ENCODE results near the gene CACNA1I. TPM values are rescaled to one million over a fixed set of nuclear protein-coding genes. Genes with fewer than 3 reads are reported as not detected.

Gene CACNA1I
- total and polyA plus RNA-seq, 12 donors = under 0.01 to 0.06 (median 0.05) TPM; not detected in 6

DNA sequence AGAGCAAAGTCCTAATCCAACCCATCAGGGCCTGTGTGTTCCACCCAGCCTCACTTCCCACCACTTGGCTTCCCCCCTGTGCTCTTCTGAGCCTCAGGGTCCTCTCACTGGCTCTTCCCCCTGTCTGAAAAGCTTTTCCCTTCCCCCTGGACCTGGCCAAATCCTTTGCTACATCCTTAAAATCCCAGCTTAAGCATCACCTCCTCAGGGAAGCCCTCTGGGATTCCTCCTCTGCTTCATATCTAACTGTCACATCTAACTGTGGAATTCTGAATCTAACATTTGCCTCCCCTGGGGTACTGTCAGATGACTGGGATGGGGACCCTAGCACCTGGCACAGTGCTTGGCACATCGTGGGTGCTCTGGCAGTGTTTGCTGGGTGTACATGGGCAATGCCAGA is 985 bp downstream of the CACNA1I start:
- peaks cover 0 to 20% (median 12%) of the 10 kb centered on the region in 7 donors for H3K27me3 ChIP-seq
- intact Hi-C loops (cut with DNase I) = no loop called here
- DNase-seq (no peak), ATAC-seq (no peak)
- WGBS, 2 donors = 60 to 79% methylated on average over 1 of the region's 1 CpG
- no peaks in the 10 kb centered on the region for H3K4me1 ChIP-seq
- no peaks in the 10 kb centered on the region for H3K9me3 ChIP-seq
- TF ChIP-seq, protein P1, sequence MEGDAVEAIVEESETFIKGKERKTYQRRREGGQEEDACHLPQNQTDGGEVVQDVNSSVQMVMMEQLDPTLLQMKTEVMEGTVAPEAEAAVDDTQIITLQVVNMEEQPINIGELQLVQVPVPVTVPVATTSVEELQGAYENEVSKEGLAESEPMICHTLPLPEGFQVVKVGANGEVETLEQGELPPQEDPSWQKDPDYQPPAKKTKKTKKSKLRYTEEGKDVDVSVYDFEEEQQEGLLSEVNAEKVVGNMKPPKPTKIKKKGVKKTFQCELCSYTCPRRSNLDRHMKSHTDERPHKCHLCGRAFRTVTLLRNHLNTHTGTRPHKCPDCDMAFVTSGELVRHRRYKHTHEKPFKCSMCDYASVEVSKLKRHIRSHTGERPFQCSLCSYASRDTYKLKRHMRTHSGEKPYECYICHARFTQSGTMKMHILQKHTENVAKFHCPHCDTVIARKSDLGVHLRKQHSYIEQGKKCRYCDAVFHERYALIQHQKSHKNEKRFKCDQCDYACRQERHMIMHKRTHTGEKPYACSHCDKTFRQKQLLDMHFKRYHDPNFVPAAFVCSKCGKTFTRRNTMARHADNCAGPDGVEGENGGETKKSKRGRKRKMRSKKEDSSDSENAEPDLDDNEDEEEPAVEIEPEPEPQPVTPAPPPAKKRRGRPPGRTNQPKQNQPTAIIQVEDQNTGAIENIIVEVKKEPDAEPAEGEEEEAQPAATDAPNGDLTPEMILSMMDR (IDR thresholded peaks at IDR 0.05) = no peak
- H3K36me3 ChIP-seq = no peaks in the 10 kb centered on the region
- no peak overlapping the region for H3K4me3 ChIP-seq
- no peak overlapping the region for H3K27ac ChIP-seq

DNA sequence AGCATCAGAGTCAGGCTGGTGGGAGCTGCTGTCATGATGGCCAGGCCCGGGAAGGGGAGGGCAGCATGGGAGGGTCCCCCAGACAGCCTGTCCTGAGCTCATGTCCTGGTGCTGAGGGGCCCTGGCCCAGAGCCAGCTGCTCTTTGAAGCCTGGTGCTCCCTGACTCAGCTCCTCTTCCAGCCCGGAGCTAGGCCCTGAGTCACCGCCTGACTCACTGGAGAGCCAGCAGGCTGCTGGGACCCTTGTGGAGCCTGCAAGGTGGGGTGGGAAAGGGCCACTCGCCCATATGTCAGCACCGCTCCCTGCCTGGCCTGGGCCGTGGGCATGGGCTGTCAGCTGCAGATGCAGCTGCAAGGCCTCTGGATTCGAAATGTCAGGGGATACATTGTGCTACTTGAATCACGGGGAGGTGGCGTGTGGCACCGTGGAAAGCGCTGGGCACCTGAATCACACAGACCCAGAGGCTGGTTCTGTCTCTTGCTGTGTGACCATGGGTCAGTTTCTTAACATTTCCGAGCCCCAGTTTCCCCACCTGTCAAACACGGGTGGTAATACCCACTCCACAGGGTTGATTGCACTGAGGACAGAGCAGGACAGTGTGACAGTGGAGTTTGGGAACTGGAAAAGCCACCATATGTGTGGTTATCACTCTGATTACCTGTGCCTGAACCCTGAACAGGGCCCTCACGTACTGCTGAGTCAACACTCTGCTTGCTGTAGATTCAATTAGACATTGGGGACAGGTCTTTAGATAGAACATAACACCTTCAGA is 4.4 kb downstream of the CACNA1I start:
- Histone ChIP-seq H3K4me3 (no peak overlapping the region), H3K36me3 (no peaks in the 10 kb centered on the region), H3K27ac (no peak overlapping the region), H3K27me3 (peaks cover 0 to 43% (median 28%) of the 10 kb centered on the region in 7 donors), H3K9me3 (no peaks in the 10 kb centered on the region), H3K4me1 (no peaks in the 10 kb centered on the region)
- intact Hi-C loops (cut with DNase I) = loop anchor here in 1 of 10 donors (5.0 kb wide), 1 partner anchor 1982 kb away; no protein-coding TSS in a partner anchor
- peak in 1 of 8 donors; percentile 19 for ATAC-seq
- DNase-seq = no peak
- 74 to 78% methylated on average over 14 of the region's 14 CpGs for WGBS, 2 donors
- TF ChIP-seq, protein P1 (IDR thresholded peaks at IDR 0.05) = no peak

DNA sequence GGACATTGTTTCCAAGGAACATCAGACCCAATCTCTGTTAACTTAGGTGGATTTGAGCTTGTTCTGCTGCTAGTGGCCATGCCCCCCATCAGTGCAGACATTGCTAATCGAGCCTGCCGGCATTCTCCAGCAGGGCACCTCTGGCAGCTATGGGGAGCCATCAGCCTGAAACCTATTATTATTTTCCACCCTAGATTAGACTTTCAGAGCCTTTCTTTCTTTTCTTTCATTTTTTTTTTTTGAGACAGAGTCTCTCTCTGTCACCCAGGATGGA is 4.9 kb downstream of the CACNA1I start:
- Histone ChIP-seq H3K36me3 (no peaks in the 10 kb centered on the region), H3K4me1 (no peaks in the 10 kb centered on the region), H3K4me3 (no peak overlapping the region), H3K27me3 (peaks cover 0 to 41% (median 28%) of the 10 kb centered on the region in 7 donors), H3K27ac (no peak overlapping the region), H3K9me3 (no peaks in the 10 kb centered on the region)
- TF ChIP-seq, protein P1 (IDR thresholded peaks at IDR 0.05) = no peak
- intact Hi-C loops (cut with DNase I) = loop anchor here in 1 of 10 donors (5.0 kb wide), 1 partner anchor 1982 kb away; no protein-coding TSS in a partner anchor
- 87 to 96% methylated on average over 2 of the region's 2 CpGs for WGBS, 2 donors
- no peak for DNase-seq
- no peak for ATAC-seq

DNA sequence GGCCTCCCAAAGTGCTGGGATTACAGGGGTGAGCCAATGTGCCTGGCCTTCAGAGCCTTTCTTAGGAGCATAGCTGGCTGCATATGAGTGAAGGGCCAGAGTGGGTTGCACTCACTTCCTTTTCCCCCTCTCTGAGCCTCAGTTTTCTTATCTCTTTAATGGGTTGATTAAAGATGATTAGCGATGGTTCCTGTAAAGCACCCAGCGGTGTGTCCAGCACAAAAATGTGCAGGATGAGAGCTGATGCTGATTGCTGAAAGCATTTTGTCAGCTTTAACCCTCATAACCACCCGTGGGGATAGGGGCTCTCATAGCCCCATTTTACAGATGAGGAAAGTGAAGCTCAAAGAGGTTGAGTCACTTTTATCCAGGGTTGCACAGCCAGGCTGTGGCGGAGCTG is 5.5 kb downstream of the CACNA1I start:
- H3K27me3 ChIP-seq = peaks cover 0 to 45% (median 31%) of the 10 kb centered on the region in 7 donors
- H3K4me1 ChIP-seq = no peaks in the 10 kb centered on the region
- intact Hi-C loops (cut with DNase I) = loop anchor here in 1 of 10 donors (5.0 kb wide), 1 partner anchor 1981 kb away; no protein-coding TSS in a partner anchor
- no peak overlapping the region for H3K4me3 ChIP-seq
- no peaks in the 10 kb centered on the region for H3K36me3 ChIP-seq
- no peaks in the 10 kb centered on the region for H3K9me3 ChIP-seq
- TF ChIP-seq, protein P1 (IDR thresholded peaks at IDR 0.05) = no peak
- 88 to 93% methylated on average over 4 of the region's 4 CpGs for WGBS, 2 donors
- DNase-seq (no peak), ATAC-seq (no peak)
- no peak overlapping the region for H3K27ac ChIP-seq
